GM18951 (cell line): Measurements from ENCODE around the gene TRAP1.

Source experiments
- POLR2A ChIP-seq: IDR thresholded peaks from 4 replicates; pipeline ENCODE4 v1.6.1; 2011; ENCODE audit warnings: mild to moderate bottlenecking; ENCODE audit not compliant: insufficient read length, insufficient read depth; ENCODE audit errors: extremely low read depth
- in situ Hi-C: fragments of 300-500 bp; cut with MboI; formaldehyde crosslinking; loops from one replicate; pipeline ENCODE4 v1.12.0; 2022; ENCODE audit warnings: low sequenced_read_pairs, mixed read lengths, inconsistent platforms; ENCODE audit not compliant: unreplicated experiment

The TRAP1 gene

GRCh38 chr16:3731126-3731935 lies 14.0 kb upstream of the TRAP1 start:
- TF ChIP-seq POLR2A, result no peak
- in situ Hi-C loops, result no loop called here

- no peak for TF ChIP-seq POLR2A
- in situ Hi-C loops, result no loop called here
Observed at GRCh38 chr16:3730161-3731125, 13.1 kb upstream of the TRAP1 start.

GRCh38 chr16:3729161-3730112 lies 12.1 kb upstream of the TRAP1 start:
- TF ChIP-seq POLR2A, result no peak
- in situ Hi-C loops, result no loop called here

- TF ChIP-seq POLR2A, result no peak
- in situ Hi-C loops, result no loop called here
Observed at GRCh38 chr16:3728424-3729160, 11.3 kb upstream of the TRAP1 start.

- TF ChIP-seq POLR2A, result no peak
- in situ Hi-C loops, result no loop called here
Observed at GRCh38 chr16:3727806-3728381, 10.6 kb upstream of the TRAP1 start.

GRCh38 chr16:3726021-3726687 lies 8.8 kb upstream of the TRAP1 start:
- in situ Hi-C loops, result no loop called here
- TF ChIP-seq POLR2A, result no peak

- no peak for TF ChIP-seq POLR2A
- in situ Hi-C loops, result no loop called here
Observed at GRCh38 chr16:3725276-3725675, 8.0 kb upstream of the TRAP1 start.

- in situ Hi-C loops, result no loop called here
- TF ChIP-seq POLR2A, result no peak
Observed at GRCh38 chr16:3722508-3722907, 5.2 kb upstream of the TRAP1 start.

- TF ChIP-seq POLR2A, result no peak
- in situ Hi-C loops, result no loop called here
Observed at GRCh38 chr16:3720418-3720817, 3.1 kb upstream of the TRAP1 start.

- in situ Hi-C loops, result no loop called here
- TF ChIP-seq POLR2A, result no peak
Observed at GRCh38 chr16:3718628-3719027, 1.3 kb upstream of the TRAP1 start.

GRCh38 chr16:3718019-3718391 lies 681 bp upstream of the TRAP1 start:
- in situ Hi-C loops, result no loop called here

More at GRCh38 chr16:3718019-3718391, 681 bp upstream of the TRAP1 start:
- no peak for TF ChIP-seq POLR2A
